GM13977 (cell line): ENCODE measurements around the gene ADAMTS1.

Experiments used
- DNase-seq: peaks from one replicate; pipeline ENCODE4 v3.0.0; 2012; ENCODE audit warnings: low spot score
- in situ Hi-C: fragments of 300-500 bp; cut with MboI; formaldehyde crosslinking; loops from one replicate; pipeline ENCODE4 v1.12.0; 2022; ENCODE audit warnings: low sequenced_read_pairs, low pct_unique_long_range_greater_than_20kb, mixed read lengths, inconsistent platforms; ENCODE audit not compliant: unreplicated experiment
- TF ChIP-seq, protein P1 (sequence below): IDR thresholded peaks from 2 replicates; pipeline ENCODE4 v1.5.1; 2012; ENCODE audit warnings: mild to moderate bottlenecking, control low read depth; ENCODE audit not compliant: insufficient read depth; ENCODE audit errors: extremely low read depth, missing control alignments

The ADAMTS1 gene

GRCh38 chr21:26840912-26841311 is 4.3 kb downstream of the ADAMTS1 start:
- DNase-seq: no peak
- TF ChIP-seq, protein P1, sequence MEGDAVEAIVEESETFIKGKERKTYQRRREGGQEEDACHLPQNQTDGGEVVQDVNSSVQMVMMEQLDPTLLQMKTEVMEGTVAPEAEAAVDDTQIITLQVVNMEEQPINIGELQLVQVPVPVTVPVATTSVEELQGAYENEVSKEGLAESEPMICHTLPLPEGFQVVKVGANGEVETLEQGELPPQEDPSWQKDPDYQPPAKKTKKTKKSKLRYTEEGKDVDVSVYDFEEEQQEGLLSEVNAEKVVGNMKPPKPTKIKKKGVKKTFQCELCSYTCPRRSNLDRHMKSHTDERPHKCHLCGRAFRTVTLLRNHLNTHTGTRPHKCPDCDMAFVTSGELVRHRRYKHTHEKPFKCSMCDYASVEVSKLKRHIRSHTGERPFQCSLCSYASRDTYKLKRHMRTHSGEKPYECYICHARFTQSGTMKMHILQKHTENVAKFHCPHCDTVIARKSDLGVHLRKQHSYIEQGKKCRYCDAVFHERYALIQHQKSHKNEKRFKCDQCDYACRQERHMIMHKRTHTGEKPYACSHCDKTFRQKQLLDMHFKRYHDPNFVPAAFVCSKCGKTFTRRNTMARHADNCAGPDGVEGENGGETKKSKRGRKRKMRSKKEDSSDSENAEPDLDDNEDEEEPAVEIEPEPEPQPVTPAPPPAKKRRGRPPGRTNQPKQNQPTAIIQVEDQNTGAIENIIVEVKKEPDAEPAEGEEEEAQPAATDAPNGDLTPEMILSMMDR: no peak
- in situ Hi-C loops: loop anchor here (25.0 kb wide), 1 partner anchor 1896 kb away; no protein-coding TSS in a partner anchor

- in situ Hi-C loops: loop anchor here (25.0 kb wide), 1 partner anchor 1897 kb away; no protein-coding TSS in a partner anchor
- no peak for DNase-seq
- TF ChIP-seq, protein P1: no peak
Measured at GRCh38 chr21:26840201-26840600, 5.0 kb downstream of the ADAMTS1 start.

- no peak for DNase-seq
- in situ Hi-C loops: loop anchor here (25.0 kb wide), 1 partner anchor 1900 kb away; no protein-coding TSS in a partner anchor
- TF ChIP-seq, protein P1: no peak
Measured at GRCh38 chr21:26837539-26837938, 7.7 kb downstream of the ADAMTS1 start.

DNA sequence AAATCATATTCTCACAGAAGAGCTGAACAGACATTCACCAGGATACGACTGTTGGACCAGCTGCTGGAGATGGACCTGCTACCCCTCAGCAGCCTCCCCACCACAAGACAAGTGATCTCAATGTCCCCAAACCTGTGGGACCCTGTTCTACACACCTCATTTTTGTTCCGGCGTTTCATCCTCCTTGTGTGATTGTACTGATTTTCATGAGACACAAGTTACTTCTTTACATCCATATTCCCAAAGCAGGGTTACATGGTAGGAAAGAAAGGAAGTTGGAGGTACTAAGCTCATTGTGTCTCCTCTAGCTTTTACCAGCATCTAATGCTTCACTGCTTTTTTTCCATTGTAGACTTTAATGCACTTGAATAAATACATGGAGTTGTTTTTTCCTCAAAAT is 8.7 kb downstream of the ADAMTS1 start:
- TF ChIP-seq, protein P1: no peak
- in situ Hi-C loops: loop anchor here (25.0 kb wide), 1 partner anchor 1901 kb away; no protein-coding TSS in a partner anchor
- DNase-seq: no peak

- in situ Hi-C loops: loop anchor here (25.0 kb wide), 1 partner anchor 1902 kb away; no protein-coding TSS in a partner anchor
- TF ChIP-seq, protein P1: no peak
- DNase-seq: no peak
Measured at GRCh38 chr21:26835714-26836265, 9.4 kb downstream of the ADAMTS1 start.

- no peak for DNase-seq
- in situ Hi-C loops: loop anchor here (25.0 kb wide), 1 partner anchor 1902 kb away; no protein-coding TSS in a partner anchor
Measured at GRCh38 chr21:26835027-26835713, 10.0 kb downstream of the ADAMTS1 start.

More at GRCh38 chr21:26835027-26835713, 10.0 kb downstream of the ADAMTS1 start:
- TF ChIP-seq, protein P1: no peak
